DOHH2 (cell line): ENCODE results near the gene BICDL1.

Experiments
- H3F3A ChIP-seq: fragments of 200-600 bp; sonication (generic), shearing (Covaris generic); 2 replicates; pipeline ENCODE4 v1.6.0; 2016; ENCODE audit warnings: antibody characterized with exemption, mild to moderate bottlenecking; ENCODE audit not compliant: control insufficient read depth, insufficient read depth
- H3K27ac ChIP-seq: fragments of 200-600 bp; sonication (generic); 2 replicates; pipeline ENCODE4 v1.5.1; 2014; ENCODE audit warnings: low read depth, mild to moderate bottlenecking, low read length, moderate library complexity
- H3K27me3 ChIP-seq: fragments of 200-600 bp; sonication (generic); 2 replicates; pipeline ENCODE4 v1.6.1; 2014; ENCODE audit warnings: mild to moderate bottlenecking, low read length, mixed read lengths; ENCODE audit not compliant: control insufficient read depth
- H3K36me3 ChIP-seq: fragments of 200-600 bp; sonication (generic); 2 replicates; pipeline ENCODE4 v1.6.1; 2014; ENCODE audit warnings: mild to moderate bottlenecking, low read length, moderate library complexity, mixed read lengths; ENCODE audit not compliant: control insufficient read depth
- H3K4me1 ChIP-seq: fragments of 200-600 bp; sonication (generic); 2 replicates; pipeline ENCODE4 v1.6.1; 2014; ENCODE audit warnings: mild to moderate bottlenecking, low read length, mixed read lengths; ENCODE audit not compliant: control insufficient read depth
- H3K4me2 ChIP-seq: fragments of 200-600 bp; sonication (generic); 2 replicates; pipeline ENCODE4 v1.6.0; 2014; ENCODE audit warnings: mild to moderate bottlenecking, low read length, moderate library complexity
- H3K4me3 ChIP-seq: fragments of 200-600 bp; sonication (generic); 2 replicates; pipeline ENCODE4 v1.5.1; 2014; ENCODE audit warnings: mild to moderate bottlenecking, low read length, mixed read lengths
- H3K79me2 ChIP-seq: fragments of 200-600 bp; sonication (generic); 2 replicates; pipeline ENCODE4 v1.6.1; 2014; ENCODE audit warnings: mild to moderate bottlenecking, low read length, mixed read lengths; ENCODE audit not compliant: control insufficient read depth
- H3K9me2 ChIP-seq: fragments of 200-600 bp; sonication (generic); replicated peaks from 2 replicates; pipeline ENCODE4 v1.6.1; 2014; ENCODE audit warnings: mild to moderate bottlenecking, low read length, mixed read lengths; ENCODE audit not compliant: control insufficient read depth
- H3K9me3 ChIP-seq: fragments of 200-600 bp; sonication (generic); 2 replicates; pipeline ENCODE4 v1.6.1; 2014; ENCODE audit warnings: antibody characterized with exemption, low read length, mixed read lengths; ENCODE audit not compliant: control insufficient read depth, insufficient read depth
- H4K20me1 ChIP-seq: fragments of 200-600 bp; sonication (generic); 2 replicates; pipeline ENCODE4 v1.6.0; 2014; ENCODE audit warnings: low read depth, mild to moderate bottlenecking, antibody characterized with exemption, low read length, moderate library complexity; ENCODE audit not compliant: control insufficient read depth, insufficient read depth
- EZH2phosphoT487 ChIP-seq: fragments of 200-600 bp; sonication (generic); IDR thresholded peaks from 2 replicates; pipeline ENCODE4 v1.6.1; 2017; ENCODE audit warnings: borderline replicate concordance, mild to moderate bottlenecking, antibody characterized with exemption, low read length, moderate library complexity, mixed read lengths
- TF ChIP-seq, protein P1 (sequence below): fragments of 200-600 bp; sonication (generic); IDR thresholded peaks from one replicate; pipeline ENCODE4 v1.5.1; 2014; ENCODE audit warnings: antibody characterized with exemption, mild to moderate bottlenecking, low read depth, low read length; ENCODE audit not compliant: poor library complexity, severe bottlenecking

Gene BICDL1

DNA sequence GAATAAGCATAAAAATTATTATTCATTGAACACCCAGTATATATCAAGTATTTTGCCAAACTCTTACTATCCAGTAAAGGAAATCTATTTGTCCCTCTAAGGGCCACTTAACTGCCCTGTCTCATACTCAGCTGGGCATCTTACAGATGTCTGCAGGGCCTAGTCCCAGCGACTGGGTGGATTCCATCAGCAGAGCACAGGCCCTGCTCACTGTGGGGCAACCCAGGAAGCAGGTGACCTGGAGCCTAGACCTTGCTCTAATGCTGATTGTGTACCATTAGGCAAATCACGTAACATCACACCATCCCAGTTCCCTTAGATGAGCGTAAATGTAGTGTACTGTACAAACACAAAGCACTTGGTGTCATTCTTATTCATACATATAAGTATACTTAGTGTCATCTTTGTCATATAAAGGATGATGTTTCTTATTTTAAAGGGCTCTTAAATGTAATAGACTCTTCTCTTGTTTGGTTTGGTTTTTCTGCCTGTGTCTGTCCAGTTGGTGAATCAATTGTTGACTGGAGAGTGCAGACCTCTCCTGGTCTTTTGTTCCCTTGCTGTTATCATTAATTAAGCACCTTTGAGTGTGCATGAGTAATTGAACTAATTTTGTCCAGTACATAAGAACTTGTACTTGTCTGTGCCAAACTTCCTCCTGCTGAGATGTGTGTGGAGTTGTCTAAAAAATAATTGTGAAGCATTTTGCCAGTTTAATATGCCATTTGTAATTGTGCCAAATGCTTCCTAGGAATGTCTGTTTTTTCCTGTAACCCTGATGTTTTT lies 78.2 kb downstream of the BICDL1 start:
- no peak overlapping the region for H3K4me3 ChIP-seq
- TF ChIP-seq EZH2phosphoT487, result no peak
- TF ChIP-seq, protein P1, sequence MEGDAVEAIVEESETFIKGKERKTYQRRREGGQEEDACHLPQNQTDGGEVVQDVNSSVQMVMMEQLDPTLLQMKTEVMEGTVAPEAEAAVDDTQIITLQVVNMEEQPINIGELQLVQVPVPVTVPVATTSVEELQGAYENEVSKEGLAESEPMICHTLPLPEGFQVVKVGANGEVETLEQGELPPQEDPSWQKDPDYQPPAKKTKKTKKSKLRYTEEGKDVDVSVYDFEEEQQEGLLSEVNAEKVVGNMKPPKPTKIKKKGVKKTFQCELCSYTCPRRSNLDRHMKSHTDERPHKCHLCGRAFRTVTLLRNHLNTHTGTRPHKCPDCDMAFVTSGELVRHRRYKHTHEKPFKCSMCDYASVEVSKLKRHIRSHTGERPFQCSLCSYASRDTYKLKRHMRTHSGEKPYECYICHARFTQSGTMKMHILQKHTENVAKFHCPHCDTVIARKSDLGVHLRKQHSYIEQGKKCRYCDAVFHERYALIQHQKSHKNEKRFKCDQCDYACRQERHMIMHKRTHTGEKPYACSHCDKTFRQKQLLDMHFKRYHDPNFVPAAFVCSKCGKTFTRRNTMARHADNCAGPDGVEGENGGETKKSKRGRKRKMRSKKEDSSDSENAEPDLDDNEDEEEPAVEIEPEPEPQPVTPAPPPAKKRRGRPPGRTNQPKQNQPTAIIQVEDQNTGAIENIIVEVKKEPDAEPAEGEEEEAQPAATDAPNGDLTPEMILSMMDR, result no peak
- no peaks in the 10 kb centered on the region for H3K4me1 ChIP-seq
- no peaks in the 10 kb centered on the region for H3F3A ChIP-seq
- H4K20me1 ChIP-seq, result 0 out of 2 replicates have a peak, but pooled peaks cover 2% of the 10 kb centered on the region
- no peaks in the 10 kb centered on the region for H3K79me2 ChIP-seq
- no peaks in the 10 kb centered on the region for H3K36me3 ChIP-seq
- H3K4me2 ChIP-seq, result no peak overlapping the region
- no peaks in the 10 kb centered on the region for H3K27me3 ChIP-seq
- H3K27ac ChIP-seq, result no peak overlapping the region
- H3K9me2 ChIP-seq, result no peaks in the 10 kb centered on the region
- no peaks in the 10 kb centered on the region for H3K9me3 ChIP-seq

DNA sequence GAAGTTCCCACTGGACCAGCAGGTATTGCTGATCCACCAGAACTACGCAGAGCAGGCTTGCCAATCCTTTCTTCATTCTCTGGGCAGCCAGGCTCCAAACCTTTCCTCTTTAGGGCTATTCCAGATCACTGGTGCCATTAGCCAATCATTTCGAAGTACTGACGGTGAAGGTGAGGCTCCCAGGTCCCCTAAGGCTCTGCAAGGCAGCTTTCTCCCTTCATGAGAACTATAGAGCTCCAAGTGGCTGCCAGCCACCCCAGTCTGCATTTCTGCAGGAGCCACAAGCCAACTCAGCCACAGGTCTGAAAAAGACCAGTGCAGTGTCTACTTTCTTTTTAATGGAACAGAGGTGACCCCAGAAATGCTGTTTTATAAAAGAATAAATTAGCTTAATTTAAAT lies 78.9 kb downstream of the BICDL1 start:
- H3K79me2 ChIP-seq, result no peaks in the 10 kb centered on the region
- H3K4me3 ChIP-seq, result no peak overlapping the region
- H3F3A ChIP-seq, result no peaks in the 10 kb centered on the region
- TF ChIP-seq, protein P1, result no peak
- TF ChIP-seq EZH2phosphoT487, result no peak
- H3K36me3 ChIP-seq, result no peaks in the 10 kb centered on the region
- no peaks in the 10 kb centered on the region for H3K4me1 ChIP-seq
- no peak overlapping the region for H3K27ac ChIP-seq
- H3K4me2 ChIP-seq, result no peak overlapping the region
- no peaks in the 10 kb centered on the region for H3K27me3 ChIP-seq
- H3K9me3 ChIP-seq, result no peaks in the 10 kb centered on the region
- 0 out of 2 replicates have a peak, but pooled peaks cover 2% of the 10 kb centered on the region for H4K20me1 ChIP-seq
- no peaks in the 10 kb centered on the region for H3K9me2 ChIP-seq

DNA sequence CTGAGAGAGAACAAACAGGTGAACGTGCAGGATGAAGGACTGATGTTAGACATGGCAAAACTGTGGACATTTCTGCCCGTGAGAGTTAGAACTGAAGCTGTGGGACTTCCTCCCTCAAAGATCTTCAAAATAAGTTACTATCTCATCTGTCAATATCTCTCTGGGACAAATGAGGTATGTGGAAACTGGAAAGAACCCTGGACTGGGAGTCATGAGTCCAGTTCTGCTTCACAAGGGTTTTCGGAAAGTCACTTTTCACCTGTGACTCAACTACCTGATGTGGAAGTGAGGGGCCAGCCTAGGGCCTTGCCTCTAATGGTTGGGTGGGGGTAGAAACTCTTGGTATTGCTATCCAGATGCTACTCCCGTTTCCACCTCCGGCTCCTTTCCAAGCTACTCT lies 80.2 kb downstream of the BICDL1 start:
- H3K79me2 ChIP-seq, result no peaks in the 10 kb centered on the region
- no peak overlapping the region for H3K4me2 ChIP-seq
- no peaks in the 10 kb centered on the region for H3K36me3 ChIP-seq
- H3K27ac ChIP-seq, result no peak overlapping the region
- no peaks in the 10 kb centered on the region for H4K20me1 ChIP-seq
- no peak overlapping the region for H3K4me3 ChIP-seq
- H3K27me3 ChIP-seq, result no peaks in the 10 kb centered on the region
- no peak for TF ChIP-seq EZH2phosphoT487
- TF ChIP-seq, protein P1, result no peak
- H3K4me1 ChIP-seq, result no peaks in the 10 kb centered on the region
- no peaks in the 10 kb centered on the region for H3K9me3 ChIP-seq
- H3F3A ChIP-seq, result no peaks in the 10 kb centered on the region
- no peaks in the 10 kb centered on the region for H3K9me2 ChIP-seq
